ENCODE data around the gene NAA80.
"Not testable (repeated sequence)": the region's sequence is repeated elsewhere in the genome, so short reads cannot be mapped to it uniquely, and the experiment has no call there.

NAA80 gene

GRCh38 chr3:50314816-50315215 is 15.6 kb upstream of the NAA80 start:
- TF ChIP-seq CTCF (IDR thresholded peaks at IDR 0.05; ENCODE audit: borderline replicate concordance, insufficient read depth, low read depth, low read length) = no peak
- no peak overlapping the region for H3K4me3 ChIP-seq (ENCODE audit: low read depth, low read length)

- TF ChIP-seq CTCF (IDR thresholded peaks at IDR 0.05; ENCODE audit: borderline replicate concordance, insufficient read depth, low read depth, low read length) = no peak
- H3K4me3 ChIP-seq (ENCODE audit: low read depth, low read length) = no peak overlapping the region
Measured at GRCh38 chr3:50314342-50314741, 15.1 kb upstream of the NAA80 start.

GRCh38 chr3:50312041-50312440 is 12.8 kb upstream of the NAA80 start:
- H3K4me3 ChIP-seq (ENCODE audit: low read depth, low read length) = not testable (repeated sequence)

- TF ChIP-seq CTCF (IDR thresholded peaks at IDR 0.05; ENCODE audit: borderline replicate concordance, insufficient read depth, low read depth, low read length) = no peak
Measured at GRCh38 chr3:50304601-50305000, 5.4 kb upstream of the NAA80 start.

GRCh38 chr3:50303013-50303815 is 4.0 kb upstream of the NAA80 start, which contains the start of gene HYAL1:
Gene HYAL1, minus strand, starts transcription at chr3:50303574. Its CDS starts 618 bp downstream, at chr3:50302956.
- no peak for TF ChIP-seq CTCF (IDR thresholded peaks at IDR 0.05; ENCODE audit: borderline replicate concordance, insufficient read depth, low read depth, low read length)
- H3K4me3 ChIP-seq (ENCODE audit: low read depth, low read length) = no peak within 1 kb of the TSS

More at GRCh38 chr3:50304601-50305000, 5.4 kb upstream of the NAA80 start:
- no peak overlapping the region for H3K4me3 ChIP-seq (ENCODE audit: low read depth, low read length)

- TF ChIP-seq CTCF (IDR thresholded peaks at IDR 0.05; ENCODE audit: borderline replicate concordance, insufficient read depth, low read depth, low read length) = no peak
- H3K4me3 ChIP-seq (ENCODE audit: low read depth, low read length) = no peak overlapping the region
Measured at GRCh38 chr3:50302095-50303012, 3.1 kb upstream of the NAA80 start.

- TF ChIP-seq CTCF (IDR thresholded peaks at IDR 0.05; ENCODE audit: borderline replicate concordance, insufficient read depth, low read depth, low read length) = no peak
- no peak overlapping the region for H3K4me3 ChIP-seq (ENCODE audit: low read depth, low read length)
Measured at GRCh38 chr3:50300681-50301254, 1.6 kb upstream of the NAA80 start.

All from GM12875 (cell line).